Lower leg skin (tissue), 4 donors: ENCODE results near the gene PPP2R3A. TPM values are rescaled to one million over a fixed set of nuclear protein-coding genes. Genes with fewer than 3 reads are reported as not detected.

Experiments used
- DNase-seq, 2 donors: peaks; one replicate each; pipeline ENCODE4 v3.0.0-alpha.2; 2019; ENCODE audit warnings: low spot score in 2 of 2
- H3K4me3 ChIP-seq: fragments of 200-600 bp; sonication (generic); 2 replicates; pipeline ENCODE4 v1.5.1; 2017; ENCODE audit warnings: mild to moderate bottlenecking, low read depth; ENCODE audit not compliant: poor library complexity, severe bottlenecking
- POLR2A ChIP-seq, 2 donors: fragments of 450-650 bp; IDR thresholded peaks; one replicate each; pipeline ENCODE4 v1.6.1; 2016 to 2017; ENCODE audit warnings: antibody characterized with exemption in 2 of 2, mild to moderate bottlenecking in 1 of 2, moderate library complexity in 1 of 2
- WGBS, 2 donors: methylation state at CpG; one replicate each; pipeline ENCODE4 v1.1.5; 2018; 5-methylcytosine and 5-hydroxymethylcytosine counted together
- intact Hi-C: fragments of 100-400 bp; cut with DNase I; formaldehyde crosslinking; loops from one replicate; pipeline ENCODE4 v1.15.0; 2023; ENCODE audit warnings: low total_unique reads
- total RNA-seq, 4 donors: library from RNA; depleted of rRNA; stranded (reverse); fragments of >200 nt; gene quantifications; one replicate each; pipeline ENCODE4 v1.1.0, GENCODE V29; 2016
- TF ChIP-seq, protein P1 (sequence below), 3 donors: fragments of 450-650 bp; IDR thresholded peaks; one replicate each; pipeline ENCODE4 v1.5.1; 2016; ENCODE audit warnings: antibody characterized with exemption in 3 of 3, mild to moderate bottlenecking in 3 of 3, moderate library complexity in 2 of 3

PPP2R3A gene
- total RNA-seq, 4 donors from 2014 or later: 36.8 to 39.7 (median 38.5) TPM

DNA sequence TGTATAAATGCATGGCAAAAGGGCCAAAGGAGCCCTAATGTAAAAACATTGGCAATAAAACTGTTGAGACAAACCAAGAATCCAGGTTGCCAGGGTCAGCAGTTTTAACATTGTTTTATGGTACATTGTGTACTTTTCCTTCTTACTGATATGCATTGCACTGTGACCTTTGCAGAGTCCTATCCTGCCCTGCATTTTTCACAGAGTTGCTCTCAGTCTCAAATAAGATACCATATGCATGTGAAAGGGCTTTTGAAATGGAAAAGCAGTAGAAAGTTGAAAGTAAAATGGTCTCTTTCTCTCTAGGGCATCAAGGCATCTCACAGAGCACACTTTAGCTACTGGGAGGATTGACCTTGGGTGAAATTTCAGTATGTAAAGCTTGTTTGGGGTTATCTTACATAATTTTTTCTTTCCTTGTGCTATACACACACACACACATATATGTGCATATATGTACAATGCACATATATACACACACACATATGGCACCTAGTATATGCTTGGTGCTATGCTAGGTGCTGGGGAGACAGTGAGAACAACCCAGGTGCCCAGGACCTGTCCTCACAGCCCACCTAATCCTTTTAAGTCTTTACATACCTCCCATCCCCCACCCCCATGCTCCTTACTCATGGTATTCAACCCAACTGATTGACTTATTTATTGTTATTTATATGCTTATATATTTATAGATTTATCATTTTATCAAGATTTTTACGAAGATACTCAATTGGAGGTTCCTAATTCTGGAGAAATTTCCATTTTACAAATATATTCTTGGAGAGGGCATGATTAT is 1.2 kb upstream of the PPP2R3A start:
- intact Hi-C loops: no loop called here
- WGBS, 2 donors: 62 to 77% methylated on average over 1 of the region's 1 CpG
- DNase-seq: no peak
- H3K4me3 ChIP-seq: no peak overlapping the region
- TF ChIP-seq POLR2A (IDR thresholded peaks at IDR 0.05): no peak
- TF ChIP-seq, protein P1, sequence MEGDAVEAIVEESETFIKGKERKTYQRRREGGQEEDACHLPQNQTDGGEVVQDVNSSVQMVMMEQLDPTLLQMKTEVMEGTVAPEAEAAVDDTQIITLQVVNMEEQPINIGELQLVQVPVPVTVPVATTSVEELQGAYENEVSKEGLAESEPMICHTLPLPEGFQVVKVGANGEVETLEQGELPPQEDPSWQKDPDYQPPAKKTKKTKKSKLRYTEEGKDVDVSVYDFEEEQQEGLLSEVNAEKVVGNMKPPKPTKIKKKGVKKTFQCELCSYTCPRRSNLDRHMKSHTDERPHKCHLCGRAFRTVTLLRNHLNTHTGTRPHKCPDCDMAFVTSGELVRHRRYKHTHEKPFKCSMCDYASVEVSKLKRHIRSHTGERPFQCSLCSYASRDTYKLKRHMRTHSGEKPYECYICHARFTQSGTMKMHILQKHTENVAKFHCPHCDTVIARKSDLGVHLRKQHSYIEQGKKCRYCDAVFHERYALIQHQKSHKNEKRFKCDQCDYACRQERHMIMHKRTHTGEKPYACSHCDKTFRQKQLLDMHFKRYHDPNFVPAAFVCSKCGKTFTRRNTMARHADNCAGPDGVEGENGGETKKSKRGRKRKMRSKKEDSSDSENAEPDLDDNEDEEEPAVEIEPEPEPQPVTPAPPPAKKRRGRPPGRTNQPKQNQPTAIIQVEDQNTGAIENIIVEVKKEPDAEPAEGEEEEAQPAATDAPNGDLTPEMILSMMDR (IDR thresholded peaks at IDR 0.05): no peak

DNA sequence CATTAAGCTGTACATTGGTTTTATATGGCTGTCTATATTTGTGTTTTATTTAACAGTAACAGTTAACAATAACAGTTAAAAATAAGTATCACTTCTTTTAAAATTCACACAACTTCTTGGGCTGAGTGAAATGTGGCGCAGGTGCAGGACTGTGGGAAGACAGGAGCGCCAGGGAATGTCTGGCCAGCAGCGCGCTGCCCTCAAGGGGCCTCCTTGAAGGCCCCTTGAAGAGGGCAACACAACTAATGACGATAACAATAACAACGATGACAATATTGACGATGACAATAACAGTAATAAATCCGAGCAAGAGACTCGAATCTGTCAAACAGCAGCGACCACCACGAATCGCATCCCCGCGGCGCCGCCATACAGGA is 411 bp upstream of the PPP2R3A start:
- TF ChIP-seq, protein P1 (IDR thresholded peaks at IDR 0.05): no peak
- TF ChIP-seq POLR2A (IDR thresholded peaks at IDR 0.05): no peak
- WGBS, 2 donors: 1 to 8% methylated on average over 16 of the region's 16 CpGs
- intact Hi-C loops: no loop called here
- no peak for DNase-seq
- H3K4me3 ChIP-seq: no peak overlapping the region

DNA sequence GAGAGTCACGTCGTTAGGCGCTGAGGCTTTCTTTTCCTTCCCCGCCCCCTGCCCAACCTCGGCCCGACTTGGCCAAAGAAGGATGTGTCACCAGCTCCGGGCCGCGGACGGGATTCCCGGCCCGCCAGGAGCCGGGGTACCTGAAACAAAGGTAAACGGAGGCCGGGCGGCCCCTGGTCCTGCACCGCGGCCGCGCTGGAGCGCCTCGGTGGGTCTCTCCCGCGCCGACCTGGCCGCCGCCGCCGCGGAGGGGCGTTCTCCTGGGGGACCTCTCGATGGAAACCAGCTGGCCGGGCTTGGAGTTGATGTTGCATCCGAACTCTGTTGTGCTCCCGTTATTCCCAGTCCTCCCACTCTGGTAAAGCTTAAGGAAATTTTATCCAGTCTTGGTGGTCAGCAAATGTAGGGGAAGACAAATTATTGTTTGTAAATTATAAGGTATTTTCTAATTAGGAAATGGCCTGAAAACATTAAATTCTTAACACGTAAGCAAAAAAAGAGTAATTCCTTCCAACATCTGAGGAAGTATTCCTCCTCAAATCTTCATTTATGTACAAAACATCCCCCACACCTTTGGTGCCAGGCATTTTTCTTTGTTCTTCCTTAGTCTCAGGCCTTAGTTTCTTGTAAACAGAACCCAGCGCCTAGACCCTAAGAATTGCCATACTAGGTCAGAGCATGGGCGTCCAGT is 888 bp downstream of the PPP2R3A start:
- DNase-seq: no peak
- TF ChIP-seq, protein P1 (IDR thresholded peaks at IDR 0.05): no peak
- no peak for TF ChIP-seq POLR2A (IDR thresholded peaks at IDR 0.05)
- intact Hi-C loops: no loop called here
- peak overlapping the region; percentile 70 for H3K4me3 ChIP-seq
- 2% methylated on average over 38 of the region's 38 CpGs for WGBS, 2 donors

DNA sequence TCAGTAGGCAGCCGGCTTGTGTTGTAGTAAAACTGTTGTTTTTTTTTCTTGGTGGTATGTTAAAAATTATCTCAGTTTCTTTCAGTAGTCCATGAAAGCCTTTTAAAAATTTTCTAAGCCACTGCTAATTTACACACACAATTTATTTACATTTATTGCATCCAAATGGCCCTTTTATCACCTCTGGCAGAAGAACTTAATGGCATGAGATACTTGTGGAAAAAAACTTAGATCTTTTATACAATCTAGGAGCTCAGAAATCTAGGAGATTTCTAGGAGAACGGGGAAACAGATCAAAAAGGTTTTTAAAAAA is 1.4 kb downstream of the PPP2R3A start:
- intact Hi-C loops: no loop called here
- H3K4me3 ChIP-seq: no peak overlapping the region
- TF ChIP-seq, protein P1 (IDR thresholded peaks at IDR 0.05): no peak
- TF ChIP-seq POLR2A (IDR thresholded peaks at IDR 0.05): no peak
- WGBS, 2 donors: 42 to 46% methylated on average over 2 of the region's 2 CpGs
- no peak for DNase-seq

DNA sequence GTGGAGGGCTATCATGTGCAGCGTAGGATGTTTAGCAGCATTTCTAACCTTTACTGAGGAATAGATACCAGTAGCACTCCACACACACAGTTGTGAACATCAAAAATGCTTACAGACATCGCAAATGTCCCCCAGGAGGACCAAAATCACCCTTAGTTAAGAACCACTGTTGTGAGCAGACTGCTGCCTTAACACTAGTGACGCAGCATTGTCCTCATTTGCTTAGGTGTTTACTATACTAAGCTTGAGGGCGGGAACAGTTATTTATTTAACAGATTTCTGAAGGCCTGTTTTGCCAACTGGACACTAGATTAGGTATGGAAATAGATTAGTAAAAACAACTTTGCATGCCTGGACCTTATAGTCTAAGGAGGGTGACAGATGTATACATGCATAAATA is 2.3 kb downstream of the PPP2R3A start:
- no peak overlapping the region for H3K4me3 ChIP-seq
- intact Hi-C loops: no loop called here
- TF ChIP-seq, protein P1 (IDR thresholded peaks at IDR 0.05): no peak
- TF ChIP-seq POLR2A (IDR thresholded peaks at IDR 0.05): no peak
- DNase-seq: no peak
- 74 to 79% methylated on average over 4 of the region's 4 CpGs for WGBS, 2 donors
